Osteoblast (primary cell): ENCODE data around the gene DYSF. TPM values are rescaled to one million over a fixed set of nuclear protein-coding genes. Genes with fewer than 3 reads are reported as not detected.
"Not testable (repeated sequence)": the region's sequence is repeated elsewhere in the genome, so short reads cannot be mapped to it uniquely, and the experiment has no call there.

Experiments used
- DNase-seq: peaks from one replicate; pipeline ENCODE4 v3.0.0; 2011; ENCODE audit warnings: low spot score, mixed read lengths; ENCODE audit not compliant: insufficient read length; ENCODE audit errors: missing footprints
- H2AFZ ChIP-seq: 2 replicates; pipeline ENCODE4 v1.6.0; 2011; ENCODE audit warnings: mild to moderate bottlenecking, low read length
- H3K27ac ChIP-seq: 2 replicates; pipeline ENCODE4 v1.5.1; 2011; ENCODE audit warnings: mild to moderate bottlenecking, low read depth, low read length, moderate library complexity
- H3K27me3 ChIP-seq: 2 replicates; pipeline ENCODE4 v1.6.0; 2012; ENCODE audit warnings: mild to moderate bottlenecking, control low read depth, inconsistent platforms, low read length, moderate library complexity; ENCODE audit not compliant: insufficient read depth
- H3K36me3 ChIP-seq: 2 replicates; pipeline ENCODE4 v1.5.1; 2011; ENCODE audit warnings: mild to moderate bottlenecking, low read length, control low read depth, moderate library complexity; ENCODE audit not compliant: insufficient read depth
- H3K4me1 ChIP-seq: 2 replicates; pipeline ENCODE4 v1.5.1; 2011; ENCODE audit warnings: mild to moderate bottlenecking, low read length, control low read depth, moderate library complexity; ENCODE audit not compliant: insufficient read depth
- H3K4me2 ChIP-seq: 2 replicates; pipeline ENCODE4 v1.6.0; 2011; ENCODE audit warnings: mild to moderate bottlenecking, low read length; ENCODE audit not compliant: insufficient read depth
- H3K4me3 ChIP-seq: fragments of 200-600 bp; sonication (generic); 3 replicates; pipeline ENCODE4 v1.5.1; 2012; ENCODE audit warnings: mild to moderate bottlenecking, low read length, inconsistent platforms; ENCODE audit not compliant: insufficient read depth
- H3K79me2 ChIP-seq: 2 replicates; pipeline ENCODE4 v1.6.0; 2012; ENCODE audit warnings: mild to moderate bottlenecking, low read length, control low read depth, inconsistent platforms; ENCODE audit not compliant: insufficient read depth
- H3K9me3 ChIP-seq: 2 replicates; pipeline ENCODE4 v1.5.1; 2011; ENCODE audit warnings: low read depth, low read length, control low read depth
- H4K20me1 ChIP-seq: 2 replicates; pipeline ENCODE4 v1.6.0; 2012; ENCODE audit warnings: mild to moderate bottlenecking, low read length, control low read depth; ENCODE audit not compliant: insufficient read depth
- total RNA-seq: library from RNA; depleted of rRNA; stranded (reverse); fragments of >200 nt; gene quantifications from 2 replicates; pipeline ENCODE4 v1.2.3, GENCODE V29; 2012
- TF ChIP-seq, protein P1 (sequence below): IDR thresholded peaks from 2 replicates; pipeline ENCODE4 v1.5.1; 2011; ENCODE audit warnings: mild to moderate bottlenecking, low read depth, low read length, moderate library complexity; ENCODE audit errors: extremely low read depth

DYSF gene
- 2.7 and 4.3 TPM in 2 replicates for total RNA-seq

DNA sequence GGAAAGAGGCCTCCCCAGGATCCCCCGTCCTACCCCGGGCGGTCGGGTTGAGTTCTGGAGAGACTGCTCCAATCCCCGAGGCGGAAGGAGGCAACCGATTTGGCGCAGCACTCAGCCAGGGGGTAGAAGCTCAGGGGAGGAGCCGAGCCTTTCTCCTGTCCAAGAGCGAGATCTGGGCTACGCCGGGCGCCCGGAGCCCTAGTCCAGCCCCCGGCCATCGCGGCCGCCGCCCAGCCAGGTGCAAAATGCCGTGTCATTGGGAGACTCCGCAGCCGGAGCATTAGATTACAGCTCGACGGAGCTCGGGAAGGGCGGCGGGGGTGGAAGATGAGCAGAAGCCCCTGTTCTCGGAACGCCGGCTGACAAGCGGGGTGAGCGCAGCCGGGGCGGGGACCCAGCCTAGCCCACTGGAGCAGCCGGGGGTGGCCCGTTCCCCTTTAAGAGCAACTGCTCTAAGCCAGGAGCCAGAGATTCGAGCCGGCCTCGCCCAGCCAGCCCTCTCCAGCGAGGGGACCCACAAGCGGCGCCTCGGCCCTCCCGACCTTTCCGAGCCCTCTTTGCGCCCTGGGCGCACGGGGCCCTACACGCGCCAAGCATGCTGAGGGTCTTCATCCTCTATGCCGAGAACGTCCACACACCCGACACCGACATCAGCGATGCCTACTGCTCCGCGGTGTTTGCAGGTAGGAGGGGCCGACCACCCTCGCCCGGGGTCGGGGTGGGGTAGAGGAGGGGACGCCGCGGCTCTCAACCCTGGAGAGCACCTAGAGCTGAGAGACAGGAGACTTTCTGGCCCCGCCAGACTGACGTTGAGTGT is at the start of gene DYSF:
TSS of gene DYSF (plus strand) at position 158 of the 817 bp plus-strand sequence.
- H3K36me3 ChIP-seq, result no peaks in the 10 kb centered on the region
- H3K4me2 ChIP-seq, result peak within 1 kb of the TSS; percentile 70
- DNase-seq, result peak; percentile 91
- H3K4me3 ChIP-seq, result peak within 1 kb of the TSS; percentile 65
- H3K9me3 ChIP-seq, result no peaks in the 10 kb centered on the region
- H3K79me2 ChIP-seq, result no peaks in the 10 kb centered on the region
- H3K4me1 ChIP-seq, result peaks cover 16% of the 10 kb centered on the region
- no peaks in the 10 kb centered on the region for H4K20me1 ChIP-seq
- TF ChIP-seq, protein P1, sequence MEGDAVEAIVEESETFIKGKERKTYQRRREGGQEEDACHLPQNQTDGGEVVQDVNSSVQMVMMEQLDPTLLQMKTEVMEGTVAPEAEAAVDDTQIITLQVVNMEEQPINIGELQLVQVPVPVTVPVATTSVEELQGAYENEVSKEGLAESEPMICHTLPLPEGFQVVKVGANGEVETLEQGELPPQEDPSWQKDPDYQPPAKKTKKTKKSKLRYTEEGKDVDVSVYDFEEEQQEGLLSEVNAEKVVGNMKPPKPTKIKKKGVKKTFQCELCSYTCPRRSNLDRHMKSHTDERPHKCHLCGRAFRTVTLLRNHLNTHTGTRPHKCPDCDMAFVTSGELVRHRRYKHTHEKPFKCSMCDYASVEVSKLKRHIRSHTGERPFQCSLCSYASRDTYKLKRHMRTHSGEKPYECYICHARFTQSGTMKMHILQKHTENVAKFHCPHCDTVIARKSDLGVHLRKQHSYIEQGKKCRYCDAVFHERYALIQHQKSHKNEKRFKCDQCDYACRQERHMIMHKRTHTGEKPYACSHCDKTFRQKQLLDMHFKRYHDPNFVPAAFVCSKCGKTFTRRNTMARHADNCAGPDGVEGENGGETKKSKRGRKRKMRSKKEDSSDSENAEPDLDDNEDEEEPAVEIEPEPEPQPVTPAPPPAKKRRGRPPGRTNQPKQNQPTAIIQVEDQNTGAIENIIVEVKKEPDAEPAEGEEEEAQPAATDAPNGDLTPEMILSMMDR, result no peak
- H2AFZ ChIP-seq, result peak within 1 kb of the TSS; percentile 72
- peaks cover 20% of the 10 kb centered on the region for H3K27me3 ChIP-seq
- H3K27ac ChIP-seq, result no peak within 1 kb of the TSS

DNA sequence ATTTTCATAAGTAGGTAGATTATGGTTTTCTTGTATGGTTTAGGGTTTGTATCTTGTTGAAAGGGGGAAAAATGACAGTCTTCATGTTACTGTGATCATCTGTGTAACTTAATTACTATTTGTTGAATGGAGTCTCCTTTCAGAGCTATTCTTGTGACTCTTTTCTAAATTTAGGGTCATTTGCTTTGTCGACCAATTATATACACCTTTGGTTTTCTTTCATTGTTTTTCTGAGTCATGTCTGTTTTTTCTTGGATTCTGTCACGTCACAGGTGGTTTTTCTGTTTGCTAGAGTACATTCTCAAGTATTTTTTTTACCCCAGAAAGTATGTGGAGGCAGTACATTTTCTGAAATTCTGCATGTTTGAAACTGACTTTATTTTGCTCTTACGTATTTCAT is 43.8 kb upstream of the DYSF start:
- Histone ChIP-seq H3K4me3 (no peak overlapping the region), H3K27me3 (no peaks in the 10 kb centered on the region), H3K4me1 (no peaks in the 10 kb centered on the region), H2AFZ (no peak overlapping the region), H4K20me1 (no peaks in the 10 kb centered on the region), H3K4me2 (no peak overlapping the region), H3K27ac (no peak overlapping the region), H3K36me3 (peaks cover 39% of the 10 kb centered on the region), H3K9me3 (no peaks in the 10 kb centered on the region), H3K79me2 (no peaks in the 10 kb centered on the region)
- TF ChIP-seq, protein P1, result no peak
- no peak for DNase-seq

DNA sequence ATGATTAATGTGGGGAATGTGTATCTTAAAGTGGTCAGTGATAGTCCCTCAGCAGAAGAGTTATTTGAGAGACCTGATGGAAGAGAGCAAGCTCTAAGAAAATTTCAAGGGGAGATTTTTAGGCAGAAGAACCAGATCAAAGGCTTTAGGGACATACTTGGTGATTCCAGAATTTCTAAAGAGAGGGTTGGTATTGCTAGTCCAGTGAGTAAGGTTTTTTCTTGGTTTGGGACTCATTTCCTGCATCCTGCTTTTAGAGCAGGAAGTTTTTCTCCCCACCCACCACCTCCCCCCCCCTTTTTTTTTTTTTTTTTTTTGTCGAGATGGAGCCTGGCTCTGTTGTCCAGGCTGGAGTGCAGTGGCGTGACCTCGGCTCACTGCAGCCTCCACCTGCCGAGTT is 42.7 kb upstream of the DYSF start:
- no peak for DNase-seq
- H3K36me3 ChIP-seq, result peaks cover 28% of the 10 kb centered on the region
- no peak overlapping the region for H3K4me2 ChIP-seq
- no peaks in the 10 kb centered on the region for H3K79me2 ChIP-seq
- no peaks in the 10 kb centered on the region for H3K27me3 ChIP-seq
- TF ChIP-seq, protein P1, result no peak
- H3K27ac ChIP-seq, result no peak overlapping the region
- no peaks in the 10 kb centered on the region for H3K4me1 ChIP-seq
- H3K4me3 ChIP-seq, result no peak overlapping the region
- H4K20me1 ChIP-seq, result no peaks in the 10 kb centered on the region
- H3K9me3 ChIP-seq, result no peaks in the 10 kb centered on the region
- no peak overlapping the region for H2AFZ ChIP-seq

DNA sequence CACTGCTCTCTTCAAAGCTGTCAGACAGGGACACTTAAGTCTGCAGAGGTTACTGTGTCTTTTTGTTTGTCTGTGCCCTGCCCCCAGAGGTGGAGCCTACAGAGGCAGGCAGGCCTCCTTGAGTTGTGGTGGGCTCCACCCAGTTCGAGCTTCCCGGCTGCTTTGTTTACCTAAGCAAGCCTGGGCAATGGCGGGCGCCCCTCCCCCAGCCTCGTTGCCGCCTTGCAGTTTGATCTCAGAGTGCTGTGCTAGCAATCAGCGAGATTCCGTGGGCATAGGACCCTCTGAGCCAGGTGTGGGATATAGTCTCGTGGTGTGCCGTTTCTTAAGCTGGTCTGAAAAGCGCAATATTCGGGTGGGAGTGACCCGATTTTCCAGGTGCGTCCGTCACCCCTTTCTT is 36.5 kb upstream of the DYSF start:
- not testable (repeated sequence) for H3K4me2 ChIP-seq, H3K9me3 ChIP-seq

More for the DNA sequence above, 36.5 kb upstream of the DYSF start:
- not testable (repeated sequence) for H3K4me3 ChIP-seq, DNase-seq, H2AFZ ChIP-seq, H4K20me1 ChIP-seq, H3K4me1 ChIP-seq, H3K27me3 ChIP-seq, H3K79me2 ChIP-seq, H3K36me3 ChIP-seq, H3K27ac ChIP-seq
